Measurements from ENCODE around the gene MVD. TPM values are rescaled to one million over a fixed set of nuclear protein-coding genes. Genes with fewer than 3 reads are reported as not detected.

The MVD gene
- total RNA-seq, 1 experiment from 2014 or later = 119 TPM

- H3K27me3 ChIP-seq (ENCODE audit: insufficient read depth, low read length) = no peaks in the 10 kb centered on the region
- DNase-seq (ENCODE audit: low read depth, low spot score) (no peak), ATAC-seq (no peak)
- H3K4me1 ChIP-seq (ENCODE audit: control insufficient read depth in 1 of 2, insufficient read depth in 2 of 2, low read length in 2 of 2) = no peaks in the 10 kb centered on the region
- H3K4me2 ChIP-seq (ENCODE audit: low read length) = no peak overlapping the region
- H3K9ac ChIP-seq (ENCODE audit: low read length) = no peak overlapping the region
- ChIA-PET RAD21 (ENCODE audit: low non-redundant PET in 1 of 2, low total read pairs in 2 of 2, uncharacterized antibody in 2 of 2, unreplicated experiment in 2 of 2) (no interaction called here), CTCF (no interaction called here), POLR2A (no interaction called here)
- intact Hi-C loops (cut with micrococcal nuclease) = no loop called here
- no peak overlapping the region for H3K27ac ChIP-seq (ENCODE audit: low read depth, low read length)
- H3K36me3 ChIP-seq (ENCODE audit: control insufficient read depth in 1 of 2, insufficient read depth in 2 of 2, low read length in 2 of 2) = peaks cover 44 to 60% of the 10 kb centered on the region in 2 experiments; a peak in 3 of 4 replicates
- no peaks in the 10 kb centered on the region for H4K20me1 ChIP-seq (ENCODE audit: insufficient read depth)
- H2AFZ ChIP-seq (ENCODE audit: low read depth, low read length, poor library complexity, severe bottlenecking) = no peak overlapping the region
- TF ChIP-seq CBX3 (IDR thresholded peaks at IDR 0.05; ENCODE audit: low read depth) = no peak
- TF ChIP-seq REST (IDR thresholded peaks at IDR 0.05; ENCODE audit: low read depth) = no peak
- TF ChIP-seq ZBTB33 (IDR thresholded peaks at IDR 0.05; ENCODE audit: extremely low read depth, insufficient replicate concordance, low read length) = no peak
- TF ChIP-seq YY1 (IDR thresholded peaks at IDR 0.05; ENCODE audit: extremely low read depth, insufficient replicate concordance, low read depth, low read length) = no peak
- no peak for TF ChIP-seq ATF3 (IDR thresholded peaks at IDR 0.05)
- TF ChIP-seq EZH2phosphoT487 (IDR thresholded peaks at IDR 0.05; ENCODE audit: borderline replicate concordance) = no peak
- TF ChIP-seq MAX (IDR thresholded peaks at IDR 0.05) = no peak
- TF ChIP-seq ZFX (IDR thresholded peaks at IDR 0.05) = no peak
- no peak for TF ChIP-seq TCF7L2 (IDR thresholded peaks at IDR 0.05; ENCODE audit: borderline replicate concordance, extremely low read depth, insufficient read depth, insufficient read length)
- TF ChIP-seq POLR2A (IDR thresholded peaks at IDR 0.05; ENCODE audit: borderline replicate concordance, extremely low read depth, insufficient read depth, insufficient read length) = no peak
- no peak for TF ChIP-seq EZH2 (IDR thresholded peaks at IDR 0.05)
- TF ChIP-seq JUND (IDR thresholded peaks at IDR 0.05) = no peak
- no peak for TF ChIP-seq SP1 (IDR thresholded peaks at IDR 0.05; ENCODE audit: low read depth)
- no peak for TF ChIP-seq SIN3A (IDR thresholded peaks at IDR 0.05; ENCODE audit: low read depth)
- no peak for TF ChIP-seq POLR2AphosphoS5 (IDR thresholded peaks at IDR 0.05; ENCODE audit: low read depth, low read length)
- TF ChIP-seq FOSL1 (IDR thresholded peaks at IDR 0.05; ENCODE audit: low read depth) = no peak
- TF ChIP-seq RAD21 (IDR thresholded peaks at IDR 0.05; ENCODE audit: low read depth) = no peak
- peaks cover 18% of the 10 kb centered on the region; the same call in 1 of the 2 replicates for H3K79me2 ChIP-seq (ENCODE audit: insufficient read depth, low read length)
- no peaks in the 10 kb centered on the region for H3K9me2 ChIP-seq (ENCODE audit: insufficient read depth)
- no peak overlapping the region for H3K4me3 ChIP-seq (replicated peaks in 1 of 2; ENCODE audit: low read depth in 1 of 2, low read length in 2 of 2)
- BruUV-seq (replicated peaks) = no TSS peak
- H3K9me3 ChIP-seq (ENCODE audit: control insufficient read depth in 1 of 2, insufficient read depth in 1 of 2, low read depth in 1 of 2, low read length in 2 of 2) = no peaks in the 10 kb centered on the region
Measured at GRCh38 chr16:88624481-88624880, 38.4 kb downstream of the MVD start.
